Measurements from ENCODE around the gene DLG1. TPM values are rescaled to one million over a fixed set of nuclear protein-coding genes. Genes with fewer than 3 reads are reported as not detected.

The DLG1 gene
- total RNA-seq, 1 experiment from 2014 or later = 89.8 TPM

DNA sequence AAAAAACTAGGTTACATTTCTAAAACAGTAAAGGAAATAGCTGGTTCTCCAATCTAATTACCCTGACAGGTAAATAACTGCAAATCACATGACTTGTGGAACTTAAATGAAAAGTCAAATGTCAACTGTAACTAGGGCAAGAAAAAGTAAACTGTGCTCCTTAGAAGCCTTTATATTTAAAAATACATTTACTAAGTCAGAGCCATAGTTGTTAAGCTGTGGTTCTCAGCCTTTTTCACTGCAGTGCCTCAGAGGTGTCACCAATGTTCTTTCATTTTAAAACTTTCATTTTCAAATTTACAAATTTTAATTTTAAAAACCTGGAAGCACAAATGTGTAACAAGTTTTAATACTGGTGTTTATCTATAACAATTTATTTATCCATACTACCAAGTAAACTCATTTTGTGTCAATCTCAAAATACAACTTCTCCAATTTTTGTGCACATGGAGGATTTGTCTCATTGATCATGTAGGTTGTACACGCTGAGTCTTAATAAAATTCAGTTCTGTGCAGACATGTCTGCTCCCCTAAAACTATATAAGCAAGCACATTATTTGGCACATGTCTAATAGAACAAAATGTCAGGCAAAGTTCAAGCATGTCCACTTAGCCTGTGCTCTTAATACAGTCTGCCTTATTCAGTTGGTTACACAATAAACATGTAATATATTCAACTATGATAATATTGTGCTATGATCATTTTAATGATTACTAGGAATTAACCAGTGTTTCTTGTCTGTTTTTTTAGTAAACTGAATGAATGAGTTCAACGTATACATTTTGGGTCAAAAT is 70.4 kb downstream of the DLG1 start:
- Histone ChIP-seq H3K9me3 (ENCODE audit: control insufficient read depth in 1 of 2, insufficient read depth in 1 of 2, low read depth in 1 of 2, low read length in 2 of 2) (no peaks in the 10 kb centered on the region), H3K4me3 (replicated peaks in 1 of 2; ENCODE audit: low read depth in 1 of 2, low read length in 2 of 2) (no peak overlapping the region), H3K36me3 (ENCODE audit: control insufficient read depth in 1 of 2, insufficient read depth in 2 of 2, low read length in 2 of 2) (no peaks in the 10 kb centered on the region), H4K20me1 (ENCODE audit: insufficient read depth) (peaks cover 36% of the 10 kb centered on the region; the same call in 1 of the 2 replicates), H3K9me2 (ENCODE audit: insufficient read depth) (no peaks in the 10 kb centered on the region), H3K4me2 (ENCODE audit: low read length) (no peak overlapping the region), H2AFZ (ENCODE audit: low read depth, low read length, poor library complexity, severe bottlenecking) (no peak overlapping the region), H3K9ac (ENCODE audit: low read length) (no peak overlapping the region), H3K27ac (ENCODE audit: low read depth, low read length) (no peak overlapping the region), H3K4me1 (ENCODE audit: control insufficient read depth in 1 of 2, insufficient read depth in 2 of 2, low read length in 2 of 2) (no peaks in the 10 kb centered on the region), H3K79me2 (ENCODE audit: insufficient read depth, low read length) (peaks cover 99% of the 10 kb centered on the region), H3K27me3 (ENCODE audit: insufficient read depth, low read length) (no peaks in the 10 kb centered on the region)
- POLR2A ChIA-PET = no interaction called here
- TF ChIP-seq ELF1 (IDR thresholded peaks at IDR 0.05; ENCODE audit: borderline replicate concordance, low read depth) (no peak), CBX3 (IDR thresholded peaks at IDR 0.05; ENCODE audit: low read depth) (no peak), SIN3A (IDR thresholded peaks at IDR 0.05; ENCODE audit: low read depth) (no peak)
- RAD21 ChIA-PET (ENCODE audit: low non-redundant PET in 1 of 2, low total read pairs in 2 of 2, uncharacterized antibody in 2 of 2, unreplicated experiment in 2 of 2) = no interaction called here
- ATAC-seq (no peak), DNase-seq (ENCODE audit: low read depth, low spot score) (no peak)
- CTCF ChIA-PET = no interaction called here
- intact Hi-C loops (cut with micrococcal nuclease) = no loop called here
- no TSS peak for BruUV-seq (replicated peaks)

DNA sequence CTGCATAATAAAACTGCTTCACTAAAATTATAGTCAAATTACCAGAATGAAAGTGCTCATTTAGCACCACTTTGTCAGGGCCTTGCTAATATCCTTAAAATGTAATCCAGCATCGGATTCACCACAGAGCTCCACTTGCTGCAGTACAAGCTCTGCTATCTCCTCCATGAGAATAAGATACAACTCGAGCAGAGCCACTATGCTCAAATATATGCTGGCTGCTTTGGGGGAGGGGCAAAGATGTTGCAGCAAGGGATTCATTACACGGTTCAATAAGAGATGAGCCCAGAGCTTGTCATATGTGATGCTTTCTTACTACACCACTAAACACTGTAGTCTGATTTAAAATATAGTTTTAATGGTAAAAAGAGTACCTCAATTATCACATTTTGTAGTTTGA is 72.2 kb downstream of the DLG1 start:
- Histone ChIP-seq H3K4me3 (replicated peaks in 1 of 2; ENCODE audit: low read depth in 1 of 2, low read length in 2 of 2) (no peak overlapping the region), H3K9ac (ENCODE audit: low read length) (no peak overlapping the region), H3K9me2 (ENCODE audit: insufficient read depth) (no peaks in the 10 kb centered on the region), H2AFZ (ENCODE audit: low read depth, low read length, poor library complexity, severe bottlenecking) (no peak overlapping the region), H4K20me1 (ENCODE audit: insufficient read depth) (peaks cover 34% of the 10 kb centered on the region; the same call in 1 of the 2 replicates), H3K4me2 (ENCODE audit: low read length) (no peak overlapping the region), H3K4me1 (ENCODE audit: control insufficient read depth in 1 of 2, insufficient read depth in 2 of 2, low read length in 2 of 2) (peaks cover 0 to 6% of the 10 kb centered on the region in 2 experiments; a peak in 1 of 4 replicates), H3K9me3 (ENCODE audit: control insufficient read depth in 1 of 2, insufficient read depth in 1 of 2, low read depth in 1 of 2, low read length in 2 of 2) (no peaks in the 10 kb centered on the region), H3K27me3 (ENCODE audit: insufficient read depth, low read length) (no peaks in the 10 kb centered on the region), H3K36me3 (ENCODE audit: control insufficient read depth in 1 of 2, insufficient read depth in 2 of 2, low read length in 2 of 2) (no peaks in the 10 kb centered on the region), H3K79me2 (ENCODE audit: insufficient read depth, low read length) (peaks cover 99% of the 10 kb centered on the region), H3K27ac (ENCODE audit: low read depth, low read length) (no peak overlapping the region)
- BruUV-seq (replicated peaks) = no TSS peak
- RAD21 ChIA-PET (ENCODE audit: low non-redundant PET in 1 of 2, low total read pairs in 2 of 2, uncharacterized antibody in 2 of 2, unreplicated experiment in 2 of 2) = no interaction called here
- ATAC-seq = no peak
- POLR2A ChIA-PET = no interaction called here
- DNase-seq (ENCODE audit: low read depth, low spot score) = no peak
- TF ChIP-seq SIN3A (IDR thresholded peaks at IDR 0.05; ENCODE audit: low read depth) = no peak
- no peak for TF ChIP-seq SRF (IDR thresholded peaks at IDR 0.05; ENCODE audit: low read depth)
- TF ChIP-seq, protein P1, sequence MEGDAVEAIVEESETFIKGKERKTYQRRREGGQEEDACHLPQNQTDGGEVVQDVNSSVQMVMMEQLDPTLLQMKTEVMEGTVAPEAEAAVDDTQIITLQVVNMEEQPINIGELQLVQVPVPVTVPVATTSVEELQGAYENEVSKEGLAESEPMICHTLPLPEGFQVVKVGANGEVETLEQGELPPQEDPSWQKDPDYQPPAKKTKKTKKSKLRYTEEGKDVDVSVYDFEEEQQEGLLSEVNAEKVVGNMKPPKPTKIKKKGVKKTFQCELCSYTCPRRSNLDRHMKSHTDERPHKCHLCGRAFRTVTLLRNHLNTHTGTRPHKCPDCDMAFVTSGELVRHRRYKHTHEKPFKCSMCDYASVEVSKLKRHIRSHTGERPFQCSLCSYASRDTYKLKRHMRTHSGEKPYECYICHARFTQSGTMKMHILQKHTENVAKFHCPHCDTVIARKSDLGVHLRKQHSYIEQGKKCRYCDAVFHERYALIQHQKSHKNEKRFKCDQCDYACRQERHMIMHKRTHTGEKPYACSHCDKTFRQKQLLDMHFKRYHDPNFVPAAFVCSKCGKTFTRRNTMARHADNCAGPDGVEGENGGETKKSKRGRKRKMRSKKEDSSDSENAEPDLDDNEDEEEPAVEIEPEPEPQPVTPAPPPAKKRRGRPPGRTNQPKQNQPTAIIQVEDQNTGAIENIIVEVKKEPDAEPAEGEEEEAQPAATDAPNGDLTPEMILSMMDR (IDR thresholded peaks at IDR 0.05 in 2 of 3, conservative IDR thresholded peaks at IDR 0.05 in 1 of 3; ENCODE audit: borderline replicate concordance in 1 of 3, insufficient read depth in 1 of 3, low read depth in 2 of 3, low read length in 2 of 3) = no peak
- no peak for TF ChIP-seq POLR2AphosphoS5 (IDR thresholded peaks at IDR 0.05; ENCODE audit: low read depth, low read length)
- no peak for TF ChIP-seq CBX3 (IDR thresholded peaks at IDR 0.05; ENCODE audit: low read depth)
- TF ChIP-seq, protein P2, sequence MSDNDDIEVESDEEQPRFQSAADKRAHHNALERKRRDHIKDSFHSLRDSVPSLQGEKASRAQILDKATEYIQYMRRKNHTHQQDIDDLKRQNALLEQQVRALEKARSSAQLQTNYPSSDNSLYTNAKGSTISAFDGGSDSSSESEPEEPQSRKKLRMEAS (IDR thresholded peaks at IDR 0.05) = no peak
- TF ChIP-seq YY1 (IDR thresholded peaks at IDR 0.05; ENCODE audit: extremely low read depth, insufficient replicate concordance, low read depth, low read length) = no peak
- TF ChIP-seq SP1 (IDR thresholded peaks at IDR 0.05; ENCODE audit: low read depth) = no peak
- no peak for TF ChIP-seq ELF1 (IDR thresholded peaks at IDR 0.05; ENCODE audit: borderline replicate concordance, low read depth)
- no peak for TF ChIP-seq POLR2A (IDR thresholded peaks at IDR 0.05; ENCODE audit: borderline replicate concordance, extremely low read depth, insufficient read depth, insufficient read length)
- TF ChIP-seq ZFX (IDR thresholded peaks at IDR 0.05) = no peak
- CTCF ChIA-PET = no interaction called here
- intact Hi-C loops (cut with micrococcal nuclease) = no loop called here

Data from HCT116 (cell line).